Activated T-cell treated with anti-CD3 and anti-CD28 coated beads for 4 hours (primary cell): Measurements from ENCODE around the gene SEC22A.

ENCODE experiments used
- DNase-seq: peaks from one replicate; pipeline ENCODE4 v3.0.0-alpha.2; 2020

Gene SEC22A

DNA sequence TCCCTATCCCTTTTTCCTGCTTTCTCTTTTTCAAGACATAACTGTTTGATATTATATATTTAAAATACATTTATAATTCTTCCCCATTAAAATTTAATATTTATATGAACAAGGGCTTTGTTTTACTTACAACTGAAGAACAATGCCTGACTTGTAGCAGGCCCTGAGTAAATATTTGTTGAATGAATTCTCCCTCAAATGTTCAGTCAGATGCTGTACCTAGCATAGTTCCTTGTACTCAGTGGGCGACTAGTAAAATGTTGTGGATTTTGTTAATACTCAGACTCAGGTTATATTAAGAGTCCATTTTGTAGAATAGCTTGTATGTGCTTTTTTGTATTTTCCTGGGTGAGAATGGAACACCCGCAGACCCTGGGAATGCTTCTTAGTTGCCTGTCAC lies 69.1 kb downstream of the SEC22A start:
- no peak for DNase-seq

DNA sequence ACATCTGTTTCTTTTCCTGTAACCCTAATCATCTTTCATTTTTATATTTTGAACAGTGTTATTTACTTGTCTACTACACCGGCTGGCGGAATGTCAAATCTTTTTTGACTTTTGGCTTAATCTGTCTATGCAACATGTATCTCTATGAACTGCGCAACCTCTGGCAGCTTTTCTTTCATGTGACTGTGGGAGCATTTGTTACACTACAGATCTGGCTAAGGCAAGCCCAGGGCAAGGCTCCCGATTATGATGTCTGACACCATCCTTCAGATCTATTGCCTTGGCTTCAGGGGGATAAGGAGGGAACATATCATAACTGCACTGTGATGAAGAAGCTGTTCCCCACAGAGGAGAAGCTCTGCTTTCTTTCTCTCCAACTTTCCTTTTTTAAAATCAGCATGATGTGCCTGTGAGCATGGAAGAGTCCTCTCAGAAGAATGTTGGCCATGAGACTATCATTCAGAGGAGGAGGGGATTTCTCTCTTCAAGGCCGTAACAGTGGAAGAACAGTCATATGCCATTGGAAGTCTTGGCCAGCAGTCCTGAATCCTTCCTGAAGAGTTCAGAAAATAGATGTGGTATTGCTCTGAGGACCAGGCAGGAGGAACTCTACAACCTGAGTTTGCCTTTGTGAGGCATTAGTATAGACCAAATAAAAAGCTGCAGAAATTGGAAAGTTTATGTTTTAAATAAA lies 69.9 kb downstream of the SEC22A start:
- no peak for DNase-seq

DNA sequence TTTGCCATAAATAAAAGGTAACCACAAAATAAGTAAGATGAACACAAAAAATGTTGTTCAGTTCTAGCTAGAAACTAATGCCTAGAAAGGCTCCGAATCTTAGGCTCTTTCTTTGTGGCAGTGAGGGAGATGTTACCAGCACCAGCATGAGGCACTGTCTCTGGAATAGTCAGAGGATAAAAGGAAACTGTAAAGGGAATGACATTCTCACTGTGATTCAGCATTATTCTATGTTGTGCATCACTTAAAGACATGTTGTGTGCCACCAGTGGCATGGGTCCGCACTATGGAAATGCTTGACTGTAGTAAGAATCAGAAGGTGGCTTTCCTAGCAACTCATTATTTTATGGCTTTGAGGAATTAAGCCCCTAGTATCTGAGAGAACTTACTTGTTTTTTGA lies 70.8 kb downstream of the SEC22A start:
- DNase-seq, result no peak

DNA sequence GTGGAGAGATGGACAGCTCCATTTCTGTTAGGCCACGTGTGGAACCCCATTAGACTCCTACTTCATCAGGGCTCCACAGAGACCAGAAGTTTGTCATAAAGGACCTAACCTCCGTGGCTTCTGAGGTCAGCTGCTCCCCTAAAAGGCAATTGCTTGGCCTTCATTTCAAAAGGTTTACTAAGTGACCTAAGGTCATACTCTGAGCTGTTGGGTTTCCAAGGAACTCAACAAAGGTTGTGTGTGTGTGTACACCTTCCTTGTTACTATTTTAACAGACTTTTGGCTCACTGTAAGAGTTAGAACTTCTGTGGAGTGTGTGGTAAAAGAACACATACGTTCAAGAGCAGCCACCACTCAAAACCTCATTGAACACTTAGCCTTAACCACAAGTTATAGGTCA lies 73.9 kb downstream of the SEC22A start:
- DNase-seq, result no peak

DNA sequence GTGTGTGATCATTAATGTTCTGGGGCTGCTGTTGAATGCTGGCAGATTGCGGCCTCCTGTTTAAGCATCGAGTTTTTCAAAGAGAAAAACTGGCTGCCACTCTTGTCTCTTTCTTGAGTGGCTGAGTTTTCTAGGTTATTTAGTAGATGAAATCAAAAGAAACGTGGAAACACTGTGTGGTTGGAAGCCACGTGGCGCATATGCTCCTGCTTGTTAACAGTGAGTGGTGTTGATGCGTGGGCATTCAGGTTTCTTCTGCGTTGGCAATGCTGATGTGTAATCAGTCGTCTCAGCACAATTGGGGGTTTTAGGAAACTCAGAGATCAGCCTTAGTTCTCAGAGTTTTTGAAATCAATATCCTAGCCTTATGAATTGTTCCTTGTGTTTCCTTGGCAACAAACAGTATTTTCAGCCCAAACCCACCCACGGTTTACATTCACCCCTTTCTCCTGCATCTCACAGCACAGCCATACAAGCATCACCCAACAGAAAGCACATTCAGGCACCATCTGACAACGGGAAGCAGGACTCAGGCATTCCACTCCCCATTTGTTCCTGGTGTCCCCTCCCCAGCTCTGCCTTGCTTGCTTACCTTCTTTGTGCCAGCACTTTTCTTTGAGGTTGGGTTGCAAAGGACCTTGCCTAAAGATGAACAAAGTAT lies 74.7 kb downstream of the SEC22A start:
- DNase-seq, result no peak

DNA sequence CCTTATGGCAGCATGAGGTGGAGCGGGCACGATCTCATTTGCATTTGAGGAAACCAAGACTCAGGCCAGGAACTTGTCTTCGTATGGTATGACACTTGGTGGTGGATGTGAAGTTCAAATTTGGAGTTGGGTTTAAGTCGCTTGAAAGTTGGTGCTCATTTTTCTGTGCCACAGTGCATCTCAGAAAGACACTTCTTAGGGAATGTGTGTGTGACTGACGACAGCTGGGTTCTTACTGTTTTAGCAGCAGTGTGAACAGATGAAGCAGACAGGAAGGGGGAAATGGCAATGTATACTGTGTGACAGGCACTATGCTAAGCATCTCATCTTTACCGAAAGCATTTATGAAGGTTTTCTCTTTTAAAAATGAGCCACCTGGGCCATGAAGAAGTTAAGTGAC lies 75.4 kb downstream of the SEC22A start:
- no peak for DNase-seq

DNA sequence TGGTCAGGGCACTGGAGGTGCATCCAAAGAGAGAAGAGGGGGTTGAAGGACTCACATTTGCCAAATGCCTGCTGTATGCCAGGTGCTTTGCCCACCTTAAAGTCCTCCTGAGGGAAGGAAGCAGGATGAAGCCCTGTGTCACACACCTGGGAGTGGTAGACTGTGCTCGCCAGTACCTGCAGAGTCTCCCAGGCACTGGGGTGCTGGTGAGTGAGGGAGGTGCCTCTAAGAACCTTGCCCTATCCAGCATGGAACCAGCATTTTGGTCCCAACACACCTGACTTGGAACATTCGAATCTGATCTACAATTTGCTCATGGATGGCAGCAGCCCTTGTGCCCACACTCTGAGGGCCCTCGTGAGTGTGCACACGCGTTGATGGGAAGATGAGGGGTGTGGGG lies 76.7 kb downstream of the SEC22A start:
- no peak for DNase-seq

DNA sequence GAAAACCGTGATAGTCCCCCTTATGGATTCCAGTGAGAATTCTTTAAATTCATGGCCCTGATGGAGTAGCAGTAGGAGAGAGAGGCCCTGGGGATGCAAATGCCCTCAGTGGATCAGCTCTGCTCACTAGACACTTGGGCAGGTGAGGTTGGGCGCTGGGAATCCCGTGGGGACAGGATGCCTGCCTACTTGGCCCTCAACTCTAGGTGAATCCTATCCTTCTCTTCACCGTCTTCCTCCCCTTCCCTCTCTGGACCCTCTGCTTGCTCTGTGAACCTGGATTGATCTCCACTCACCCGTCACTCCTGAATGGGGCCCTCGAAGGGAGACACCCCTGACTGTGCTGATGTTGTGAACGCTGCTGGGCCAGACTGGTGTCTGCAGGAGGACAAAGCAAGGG lies 77.4 kb downstream of the SEC22A start:
- no peak for DNase-seq

DNA sequence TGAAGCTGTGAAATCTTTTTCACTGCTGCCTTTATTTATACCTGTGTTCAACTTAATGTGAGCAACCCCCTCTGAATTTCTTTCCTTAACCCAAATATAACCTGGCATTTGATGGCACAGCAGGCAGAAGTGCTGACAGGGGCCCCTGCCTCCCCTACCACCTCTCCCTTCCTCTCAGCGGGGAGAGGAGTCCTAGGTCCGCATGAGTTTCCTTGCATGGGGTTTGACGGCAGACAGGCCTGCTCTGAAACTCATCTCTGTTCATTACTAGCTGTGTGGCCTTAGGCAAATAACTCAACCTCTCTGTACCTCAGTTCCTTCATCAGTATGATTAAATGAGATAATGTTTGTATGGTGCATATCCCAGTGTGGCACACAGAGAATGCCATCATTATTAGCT lies 79.7 kb downstream of the SEC22A start:
- no peak for DNase-seq

DNA sequence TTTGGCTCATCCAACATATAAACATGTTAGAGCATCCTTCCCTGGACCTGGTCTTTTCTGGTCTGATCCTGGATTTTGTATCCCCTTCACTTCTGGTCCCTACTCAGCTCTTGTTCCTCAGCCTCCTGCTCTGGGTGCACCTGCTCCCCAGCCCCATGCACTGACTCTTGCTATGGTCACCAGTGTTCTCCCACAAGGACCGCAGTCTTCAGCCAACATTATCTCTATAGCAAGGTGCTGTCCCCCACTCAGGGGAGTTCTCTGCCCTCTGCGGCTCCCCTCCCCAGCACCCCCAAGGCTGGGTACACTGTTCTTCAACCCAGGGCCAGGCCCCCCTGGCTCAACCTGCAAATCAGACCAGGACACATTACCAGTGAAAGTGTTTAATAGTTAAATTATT lies 80.2 kb downstream of the SEC22A start:
- DNase-seq, result no peak

DNA sequence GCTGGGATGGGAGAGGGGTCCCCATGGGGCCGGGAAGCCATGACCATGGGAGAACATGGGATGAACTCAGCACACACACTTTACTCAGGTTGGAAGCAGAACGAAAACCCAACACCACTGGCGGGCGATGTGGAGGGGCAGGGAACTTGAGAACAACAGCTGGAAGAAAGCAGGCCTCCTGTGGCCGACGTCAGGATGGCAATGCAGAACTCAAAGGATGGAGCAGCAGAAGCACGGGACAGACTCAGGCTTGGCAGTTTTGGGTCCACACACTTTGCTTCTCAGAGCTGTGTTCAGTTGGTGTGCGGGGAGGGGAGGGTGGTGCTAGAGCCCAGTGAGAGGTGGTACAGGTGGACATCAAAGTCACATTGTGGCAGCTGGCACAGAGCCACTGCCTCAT lies 80.7 kb downstream of the SEC22A start:
- no peak for DNase-seq

DNA sequence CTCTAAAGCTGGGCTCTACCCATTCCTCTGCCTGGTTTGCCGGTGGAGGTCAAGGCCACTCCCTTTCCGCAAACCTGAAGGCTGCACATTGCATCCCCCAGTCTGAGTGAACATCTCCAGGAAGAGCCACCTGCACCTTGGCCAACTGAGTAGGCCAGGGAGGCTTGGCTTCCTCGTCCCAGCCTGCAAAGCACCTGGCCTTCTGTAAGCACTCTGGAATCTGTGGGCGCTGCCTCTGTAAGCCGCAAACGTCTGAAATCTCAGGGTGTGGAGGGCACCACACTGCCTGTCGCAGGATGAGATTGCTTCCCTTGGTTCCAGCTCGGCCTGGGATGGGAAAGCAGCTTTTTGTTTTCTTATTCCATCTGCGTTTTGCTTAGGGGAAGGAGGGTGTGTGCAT lies 81.3 kb downstream of the SEC22A start:
- DNase-seq, result no peak

DNA sequence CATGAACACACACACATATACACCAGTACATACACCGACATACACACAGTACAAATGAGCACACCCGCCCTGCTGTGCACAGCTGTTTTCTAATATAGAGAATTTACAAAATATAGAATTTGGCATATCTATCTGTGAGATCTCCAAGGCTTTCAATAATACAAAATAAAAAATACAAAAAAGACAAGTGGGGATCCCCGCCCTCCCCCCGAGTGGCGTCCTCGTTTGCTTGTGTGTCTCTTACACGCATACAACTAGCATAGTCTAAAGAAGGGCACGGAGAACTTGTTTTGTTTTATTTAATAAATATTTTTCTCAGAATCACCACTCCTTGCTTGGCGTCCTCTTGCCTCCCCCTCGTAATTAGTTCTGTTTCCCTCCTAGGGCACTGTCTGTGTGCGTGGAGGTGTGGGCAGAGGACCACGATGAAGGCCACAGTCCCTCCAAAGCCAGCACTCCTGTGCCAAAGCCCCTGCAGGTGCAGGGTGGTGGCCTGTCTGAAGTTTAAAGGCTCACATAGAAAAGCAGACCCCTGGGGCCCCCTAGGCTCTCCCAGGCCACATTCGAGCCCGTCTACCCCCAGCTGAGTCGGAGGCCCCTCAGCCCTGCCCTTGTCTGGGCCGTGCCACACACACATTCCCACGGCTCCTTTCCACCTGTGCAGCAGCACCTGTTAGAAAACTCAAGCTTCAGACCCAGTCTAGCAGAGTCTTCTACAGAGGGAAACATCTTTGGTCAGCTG lies 82.1 kb downstream of the SEC22A start:
- no peak for DNase-seq

DNA sequence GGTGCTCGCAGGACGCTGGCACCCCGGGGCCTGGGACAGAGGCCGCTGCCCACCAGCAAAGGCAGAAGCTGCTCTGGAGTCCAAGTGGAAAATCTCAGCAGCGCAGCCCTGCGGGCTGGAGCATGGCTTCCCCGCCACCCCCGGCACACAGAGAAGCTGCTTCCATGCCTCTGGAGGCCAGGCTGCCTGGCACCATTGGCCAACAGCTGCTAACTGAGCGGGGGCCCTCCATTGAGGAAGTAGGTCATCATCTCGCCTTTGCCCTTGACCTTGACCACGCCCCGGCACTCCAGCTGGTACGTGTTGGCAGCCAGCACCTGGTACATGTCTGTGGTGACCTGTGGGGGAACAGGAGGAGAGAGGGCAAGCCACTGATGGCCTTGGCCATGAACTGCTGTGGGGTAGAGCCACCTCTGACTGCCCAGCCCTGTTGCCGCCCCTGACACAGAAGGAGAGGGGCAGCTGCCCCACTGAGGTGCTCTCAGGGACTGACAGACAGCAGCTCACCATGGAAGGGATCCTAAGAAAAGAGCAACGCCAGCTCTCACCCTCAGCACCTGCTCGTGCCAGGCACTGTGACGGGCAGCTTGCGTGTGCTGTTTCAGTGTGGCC lies 82.8 kb downstream of the SEC22A start:
- no peak for DNase-seq

DNA sequence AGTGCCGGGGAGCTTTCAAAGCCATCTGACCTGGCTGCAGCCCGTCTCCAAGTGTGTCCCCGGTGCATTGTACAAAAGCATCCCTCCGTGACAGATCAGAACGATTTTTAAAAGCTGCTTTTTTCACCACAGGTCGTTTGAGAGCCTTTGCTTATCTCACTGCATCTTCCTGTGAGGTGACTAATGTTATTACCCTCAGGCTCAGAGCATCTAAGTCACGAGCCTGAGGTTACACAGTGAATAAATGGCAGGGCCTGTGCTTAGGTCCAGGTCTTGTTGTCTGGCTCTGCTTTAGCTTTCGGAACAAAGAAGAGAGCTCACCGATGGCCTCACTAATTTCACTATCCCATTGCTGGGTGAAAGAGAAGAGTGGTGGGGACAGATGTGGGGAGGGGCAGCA lies 83.3 kb downstream of the SEC22A start:
- no peak for DNase-seq

DNA sequence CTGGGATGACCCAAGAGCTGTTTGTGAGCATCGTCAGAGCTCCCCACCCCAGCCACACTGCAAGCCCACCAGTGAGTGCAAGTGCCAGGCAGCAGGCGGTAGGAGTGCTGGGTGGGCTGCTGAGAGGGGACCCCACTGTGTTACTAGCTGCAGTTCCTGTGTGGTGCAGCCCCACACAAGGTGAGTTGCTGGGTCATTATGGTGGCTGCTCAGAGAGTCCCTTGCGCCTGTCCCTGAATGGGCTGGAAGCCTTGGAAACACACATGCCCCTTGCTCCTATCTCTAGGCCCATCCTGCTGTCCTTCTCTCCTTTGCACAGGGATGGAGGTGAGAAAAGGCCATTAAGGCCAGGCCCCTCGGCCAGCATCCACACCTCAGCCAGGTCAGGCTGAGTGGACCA lies 83.7 kb downstream of the SEC22A start:
- DNase-seq, result no peak

DNA sequence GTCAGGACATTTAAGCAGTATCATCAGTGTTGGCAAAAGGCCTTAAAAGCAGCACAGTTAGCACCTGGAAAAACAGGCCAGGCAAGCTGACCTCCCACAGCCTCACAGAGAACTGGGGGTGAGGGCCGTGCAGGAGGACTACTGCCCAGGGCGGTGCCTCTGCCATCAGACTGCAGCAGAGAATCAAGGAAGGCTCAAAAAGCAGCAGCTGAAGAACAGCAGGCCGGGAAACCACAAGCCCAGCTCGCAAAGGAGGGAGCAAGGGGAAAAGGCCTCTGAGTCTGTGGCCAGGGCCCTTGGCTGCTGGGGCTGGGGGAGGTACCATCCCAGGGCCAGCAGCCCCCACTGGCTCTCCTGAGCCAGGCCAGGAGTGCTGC lies 84.2 kb downstream of the SEC22A start:
- DNase-seq, result no peak

DNA sequence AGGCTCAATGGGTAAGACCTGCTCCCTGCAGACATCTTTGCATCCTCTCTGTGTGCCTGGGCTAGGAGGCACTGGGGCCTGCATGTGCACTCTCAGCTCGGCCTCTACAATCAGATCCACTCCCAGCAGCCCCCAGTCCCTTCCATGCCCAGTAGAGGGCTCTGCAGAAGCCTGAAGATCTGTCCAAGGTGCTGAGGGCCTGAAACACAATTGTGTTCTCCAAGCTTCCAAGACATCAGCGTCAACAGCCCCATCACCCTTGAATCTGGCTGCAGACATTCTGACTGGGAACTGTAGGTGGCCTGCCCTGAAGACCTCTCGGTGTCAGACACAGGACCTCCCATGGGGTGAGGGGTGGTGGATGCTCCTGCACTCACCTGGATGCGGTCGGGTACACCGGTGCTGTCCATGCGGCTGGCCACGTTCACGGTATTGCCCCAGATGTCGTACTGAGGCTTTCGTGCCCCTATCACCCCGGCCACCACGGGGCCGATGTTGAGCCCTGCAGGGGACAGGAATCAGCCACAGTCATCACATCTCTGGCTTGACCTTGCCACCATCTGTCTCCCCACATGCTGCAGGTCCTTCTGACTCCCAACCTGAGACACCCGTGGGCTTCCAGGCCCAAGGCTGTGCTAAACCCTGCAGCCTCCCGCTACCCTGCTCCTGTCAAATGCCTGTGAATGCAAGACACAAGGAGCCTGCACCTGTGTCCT lies 84.7 kb downstream of the SEC22A start:
- DNase-seq, result no peak

DNA sequence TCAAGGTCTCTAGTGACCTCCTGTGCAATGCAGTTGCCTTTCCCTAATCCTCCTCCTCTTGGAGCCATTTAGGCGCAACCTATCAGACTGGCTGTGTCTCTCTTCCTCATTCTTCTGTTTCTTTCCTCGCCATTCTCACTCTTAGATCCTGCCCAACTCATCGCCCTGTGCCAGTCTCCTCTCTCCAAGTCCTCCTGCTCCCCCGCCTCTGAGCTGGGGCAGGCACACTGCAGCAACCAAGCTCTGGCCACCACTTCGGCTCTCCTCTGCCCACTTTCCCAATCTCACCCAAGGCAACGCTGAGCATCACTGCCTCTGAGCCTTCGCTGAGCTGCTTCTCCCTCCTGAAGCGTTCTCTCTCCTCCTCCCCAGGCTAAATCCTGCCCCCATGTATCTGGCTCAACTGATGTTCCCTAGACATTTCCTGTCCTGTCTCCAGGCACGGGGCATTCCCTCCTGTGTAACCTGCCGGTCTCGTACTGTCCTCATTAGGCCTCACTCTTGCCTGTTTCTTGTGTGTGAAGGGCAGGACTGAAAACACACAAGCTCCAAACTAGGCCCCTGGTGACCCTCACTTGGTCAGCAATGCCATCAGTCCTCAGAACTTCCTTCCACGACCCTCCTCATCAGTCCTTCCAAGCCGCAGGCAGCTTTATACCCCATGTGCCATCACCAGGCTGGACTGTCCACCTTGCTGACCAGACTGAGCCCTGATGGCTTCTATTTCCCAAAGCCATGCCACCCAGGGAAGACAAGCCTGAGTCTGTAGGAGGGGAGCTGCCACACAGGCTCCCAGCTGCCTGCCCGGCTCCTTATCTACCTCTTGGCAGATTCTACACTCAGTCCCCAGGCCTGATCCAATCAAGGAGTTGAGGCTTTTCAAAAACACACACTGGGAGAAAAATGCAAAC lies 85.6 kb downstream of the SEC22A start:
- no peak for DNase-seq

DNA sequence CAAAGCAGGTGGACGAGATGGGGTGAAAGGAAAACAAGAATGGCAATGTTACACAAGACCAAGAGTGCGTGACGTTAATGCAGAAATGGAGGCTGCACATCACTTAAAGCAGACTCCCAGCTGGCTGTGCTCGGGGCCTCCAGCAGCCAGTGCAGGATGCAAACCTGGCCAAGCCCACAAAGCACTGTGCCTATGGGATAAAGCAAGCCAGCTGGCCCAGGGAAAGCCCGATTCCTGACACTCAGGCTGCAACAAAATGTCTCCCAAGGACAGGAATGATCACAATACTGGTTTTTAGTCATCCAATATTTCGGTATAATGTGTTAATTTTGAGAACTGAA lies 86.2 kb downstream of the SEC22A start:
- DNase-seq, result no peak

DNA sequence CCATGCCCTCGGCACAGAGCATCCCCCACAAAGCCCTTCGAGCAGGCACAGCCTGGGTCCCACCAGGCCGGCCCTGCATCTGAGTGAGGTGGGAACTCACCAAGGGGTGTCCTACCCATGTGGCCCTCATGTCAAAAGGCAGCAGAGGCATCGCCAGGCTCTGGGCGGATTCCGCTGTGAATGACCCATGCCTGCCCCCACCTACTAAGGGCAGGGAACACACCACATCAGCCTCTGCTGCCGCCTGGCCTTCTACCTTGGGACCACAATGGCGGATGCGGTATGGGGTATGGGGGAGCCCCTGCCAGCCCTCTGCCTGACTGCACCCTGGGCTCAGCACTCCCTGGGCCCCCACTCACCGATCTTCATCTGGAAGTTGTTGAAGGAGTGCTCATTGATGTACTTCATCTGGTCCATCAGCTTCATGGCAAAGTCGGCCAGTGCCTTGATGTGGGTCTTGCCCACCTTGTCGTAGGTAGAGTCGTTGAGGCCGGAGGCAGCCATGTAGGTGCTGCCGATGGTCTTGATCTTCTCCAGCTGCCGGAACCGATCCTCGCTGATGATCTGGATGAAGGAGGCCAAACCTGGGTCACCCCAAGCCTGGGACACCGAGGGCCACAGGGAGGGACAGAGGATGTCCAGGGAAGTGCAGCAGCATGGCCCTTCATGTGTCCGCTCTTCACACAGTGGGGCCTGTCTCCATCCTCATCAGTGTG lies 87.8 kb downstream of the SEC22A start:
- no peak for DNase-seq
